Loucy (cell line): ENCODE measurements around the gene TMPRSS6.

ENCODE experiments used
- CTCF ChIP-seq: fragments of 200-600 bp; sonication (generic); conservative IDR thresholded peaks from 2 replicates; pipeline ENCODE4 v1.5.1; 2014; ENCODE audit warnings: mild to moderate bottlenecking, antibody characterized with exemption, low read length
- EZH2phosphoT487 ChIP-seq: fragments of 200-600 bp; IDR thresholded peaks from 2 replicates; pipeline ENCODE4 v1.6.1; 2018; ENCODE audit warnings: antibody characterized with exemption, mild to moderate bottlenecking, moderate library complexity, borderline replicate concordance

GRCh38 chr22:37105154-37105553, 4.4 kb downstream of the TMPRSS6 start:
- TF ChIP-seq CTCF (no peak), EZH2phosphoT487 (no peak)
